ENCODE measurements around the gene SUCO. TPM values are rescaled to one million over a fixed set of nuclear protein-coding genes. Genes with fewer than 3 reads are reported as not detected.

Gene SUCO
- total RNA-seq, 1 experiment from 2014 or later = 22.1 TPM

DNA sequence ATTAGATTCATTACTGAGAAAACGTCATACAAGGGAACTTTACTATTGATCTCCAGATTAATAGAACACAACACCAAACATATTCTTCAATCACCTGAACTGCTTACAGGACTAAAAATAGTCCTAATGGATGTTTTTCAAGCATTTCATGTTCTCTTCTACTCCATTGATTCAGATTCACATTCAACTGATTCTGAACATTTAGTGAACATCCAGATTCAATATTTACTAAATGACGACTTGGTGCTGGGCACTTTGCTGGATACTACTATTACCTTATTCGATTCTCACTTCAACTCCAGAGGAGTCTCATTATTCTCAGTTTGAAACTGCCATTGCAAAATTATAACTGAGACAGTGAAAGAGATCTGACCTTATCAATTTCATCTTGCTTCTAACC lies 18.8 kb upstream of the SUCO start:
- DNase-seq (ENCODE audit: low spot score) = no peak
- in situ Hi-C loops (cut with HindIII; ENCODE audit: low sequenced_read_pairs) = no loop called here

DNA sequence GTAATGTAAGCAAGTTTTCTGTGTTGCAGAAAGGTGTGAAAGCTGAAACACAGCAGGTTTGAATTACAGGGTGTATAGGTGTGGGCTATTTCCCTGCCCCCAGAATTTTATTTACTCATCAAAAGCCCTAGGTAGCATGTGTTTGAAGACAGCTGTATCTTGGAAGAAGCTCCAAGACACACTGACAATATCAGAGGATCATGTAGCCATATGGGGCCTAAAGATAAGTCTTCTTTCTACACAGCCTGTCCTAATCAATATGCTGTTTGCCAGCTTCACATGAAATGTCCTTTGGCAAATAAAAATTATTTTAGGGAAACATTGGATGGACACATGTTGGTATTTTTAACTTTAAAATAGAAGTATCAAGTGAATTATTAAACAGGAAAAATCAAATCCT lies 17.5 kb upstream of the SUCO start:
- in situ Hi-C loops (cut with HindIII; ENCODE audit: low sequenced_read_pairs) = no loop called here
- no peak for DNase-seq (ENCODE audit: low spot score)

- no peak for DNase-seq (ENCODE audit: low spot score)
- in situ Hi-C loops (cut with HindIII; ENCODE audit: low sequenced_read_pairs) = no loop called here
Observed at GRCh38 chr1:172515927-172516326, 17.0 kb upstream of the SUCO start.

DNA sequence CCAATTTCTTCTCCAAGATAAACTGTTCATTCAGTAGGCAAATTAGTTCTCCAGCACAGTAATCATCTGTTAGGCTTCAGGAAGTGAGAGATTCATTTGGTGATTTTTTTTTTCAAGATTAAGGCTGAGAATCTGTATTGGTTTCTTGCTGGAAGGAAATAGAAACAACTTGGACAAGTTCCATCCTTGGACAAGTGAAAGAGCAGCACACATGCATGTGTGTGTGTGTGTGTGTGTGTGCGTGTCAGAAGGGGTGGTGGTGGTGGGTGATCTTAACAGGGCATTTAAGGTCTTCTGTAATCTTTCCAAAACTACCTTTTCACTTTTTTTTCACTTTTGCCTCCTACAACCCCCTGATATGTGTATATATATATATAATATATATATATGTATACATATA lies 15.9 kb upstream of the SUCO start:
- DNase-seq (ENCODE audit: low spot score) = no peak
- in situ Hi-C loops (cut with HindIII; ENCODE audit: low sequenced_read_pairs) = no loop called here

- in situ Hi-C loops (cut with HindIII; ENCODE audit: low sequenced_read_pairs) = no loop called here
- no peak for DNase-seq (ENCODE audit: low spot score)
Observed at GRCh38 chr1:172517545-172517944, 15.4 kb upstream of the SUCO start.

DNA sequence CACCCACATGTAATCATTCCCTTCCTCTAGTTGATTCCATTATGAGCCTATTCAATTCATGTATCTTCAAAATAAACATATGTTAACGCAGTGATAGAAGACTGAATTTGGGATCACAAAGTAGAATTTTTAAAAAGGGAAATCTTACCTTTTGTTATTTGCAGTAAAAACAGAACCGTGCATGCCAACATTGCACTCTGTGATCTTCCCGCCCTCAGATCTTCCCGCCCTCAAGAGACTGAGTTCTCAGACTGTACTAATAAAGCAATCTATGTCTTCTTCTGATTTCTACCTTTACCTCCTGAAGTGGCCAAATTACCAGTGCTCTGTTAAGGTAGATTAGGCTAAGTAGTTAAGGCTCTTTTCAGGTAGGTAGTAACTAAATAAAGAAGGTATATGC lies 3.6 kb upstream of the SUCO start:
- DNase-seq (ENCODE audit: low spot score) = no peak
- in situ Hi-C loops (cut with HindIII; ENCODE audit: low sequenced_read_pairs) = no loop called here

DNA sequence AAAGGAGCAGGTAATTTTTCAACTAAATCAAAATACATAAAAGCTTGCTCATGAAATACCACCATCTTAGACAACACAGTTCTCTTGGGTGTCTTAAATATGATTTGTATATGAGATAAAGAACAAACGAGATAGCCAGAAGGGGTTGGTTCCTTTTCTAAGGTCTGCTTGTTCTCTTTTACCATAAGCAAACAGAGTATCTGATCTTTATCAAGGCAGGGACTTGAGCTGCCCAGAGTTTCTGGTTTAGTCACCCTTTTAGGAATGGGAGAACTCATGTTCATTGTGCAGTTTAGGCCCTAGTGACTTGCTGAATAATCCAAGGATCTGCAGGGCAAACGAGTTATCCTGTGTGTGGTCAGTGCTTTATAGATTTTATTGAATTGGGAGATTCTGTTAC lies 3.0 kb upstream of the SUCO start:
- in situ Hi-C loops (cut with HindIII; ENCODE audit: low sequenced_read_pairs) = no loop called here
- DNase-seq (ENCODE audit: low spot score) = no peak

GRCh38 chr1:172531412-172532182 lies 1.4 kb upstream of the SUCO start:
- in situ Hi-C loops (cut with HindIII; ENCODE audit: low sequenced_read_pairs) = no loop called here

DNA sequence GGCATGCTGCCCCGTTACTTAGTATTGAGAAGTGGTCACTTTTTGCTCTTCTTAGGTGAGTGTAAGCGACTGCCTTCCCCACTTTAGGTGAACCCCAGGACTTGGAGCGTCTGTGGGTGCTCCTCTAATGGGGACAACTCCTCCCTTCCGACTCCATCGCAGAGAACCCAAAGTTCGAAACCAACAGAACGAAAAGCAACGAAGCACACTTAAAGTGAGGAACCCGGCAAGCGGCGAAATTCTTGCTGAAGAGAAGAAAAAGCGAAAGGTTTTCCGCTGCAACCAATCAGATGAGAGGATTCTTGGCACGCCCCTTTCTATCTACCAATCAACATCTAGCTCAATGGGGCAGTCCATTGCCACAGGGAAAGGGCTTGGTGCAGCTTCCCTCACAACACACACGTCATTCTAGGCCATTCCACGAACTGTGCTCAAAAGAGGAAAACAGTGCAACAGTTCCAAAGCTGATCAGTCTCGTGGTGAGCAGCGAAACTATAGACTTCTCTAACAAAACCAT lies 709 bp upstream of the SUCO start:
- DNase-seq (ENCODE audit: low spot score) = peak; percentile 99
- in situ Hi-C loops (cut with HindIII; ENCODE audit: low sequenced_read_pairs) = no loop called here

More at GRCh38 chr1:172531412-172532182, 1.4 kb upstream of the SUCO start:
- DNase-seq (ENCODE audit: low spot score) = no peak

DNA sequence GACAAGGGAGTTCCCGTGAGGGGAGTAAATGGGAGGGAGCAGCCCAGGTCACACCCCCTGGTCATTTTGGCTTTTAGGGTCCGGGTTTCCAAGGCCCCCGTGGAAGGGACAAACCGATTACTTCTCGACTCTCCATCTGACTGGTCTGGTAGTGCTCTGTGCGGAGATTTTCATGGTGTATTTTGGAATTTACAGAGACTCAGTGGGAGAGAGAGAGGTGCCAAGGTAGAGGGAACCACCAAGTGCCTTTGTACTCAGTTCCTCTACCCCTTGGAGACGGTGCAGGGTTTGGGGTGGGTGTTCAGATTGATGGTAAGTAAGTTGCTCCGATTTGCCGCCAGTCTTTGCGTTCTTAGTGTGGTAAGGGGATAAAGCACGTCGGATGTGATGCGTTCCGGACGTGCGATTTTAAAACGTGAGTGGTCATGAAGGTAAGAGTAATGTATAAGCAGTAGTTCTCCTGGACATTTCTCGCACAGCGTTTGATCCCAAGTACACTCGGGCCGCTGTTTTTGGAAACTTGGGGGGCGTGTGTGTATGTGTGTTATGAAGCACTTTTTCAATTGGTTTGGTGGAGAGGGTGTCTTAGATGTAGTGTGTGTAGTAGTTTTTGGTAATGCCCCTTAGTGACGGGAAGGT lies 682 bp downstream of the SUCO start:
- in situ Hi-C loops (cut with HindIII; ENCODE audit: low sequenced_read_pairs) = no loop called here
- DNase-seq (ENCODE audit: low spot score) = peak; percentile 36

DNA sequence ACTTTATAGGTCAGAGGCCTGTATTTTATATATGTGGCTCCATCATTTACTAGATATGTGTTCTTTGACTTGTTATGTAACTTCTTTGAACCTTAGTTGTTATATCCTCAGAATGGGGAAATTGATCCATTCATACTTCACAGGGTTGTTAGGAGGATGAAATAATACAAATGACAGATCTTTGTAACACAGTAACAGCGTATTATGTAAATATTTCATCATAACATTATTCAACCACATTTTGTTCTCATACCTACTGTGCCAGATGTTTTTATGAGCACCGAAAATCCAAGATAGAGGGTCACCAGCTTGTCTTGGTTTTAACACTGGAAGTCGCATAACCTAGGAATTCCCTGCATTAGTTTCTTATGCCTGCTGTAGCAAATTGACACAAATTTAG lies 3.3 kb downstream of the SUCO start:
- DNase-seq (ENCODE audit: low spot score) = no peak
- in situ Hi-C loops (cut with HindIII; ENCODE audit: low sequenced_read_pairs) = no loop called here

DNA sequence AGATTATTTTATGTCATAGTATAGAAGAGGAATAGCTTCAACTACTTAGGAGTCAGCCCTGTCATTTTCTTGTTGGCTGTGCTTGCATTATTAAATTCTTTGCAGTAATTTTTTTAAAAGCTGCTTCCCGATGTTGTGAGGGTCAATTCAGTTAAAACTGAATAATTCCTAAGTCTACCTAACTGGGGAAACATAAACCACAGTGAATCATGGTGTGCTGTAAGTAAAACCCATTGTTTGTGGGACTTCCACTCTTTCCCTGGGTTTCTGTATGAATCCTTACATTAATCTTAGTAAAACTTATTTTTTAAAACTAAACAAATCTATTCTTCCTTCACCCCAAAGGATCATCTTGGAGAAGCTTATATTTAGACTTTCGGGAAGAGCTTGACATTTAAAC lies 4.4 kb downstream of the SUCO start:
- no peak for DNase-seq (ENCODE audit: low spot score)
- in situ Hi-C loops (cut with HindIII; ENCODE audit: low sequenced_read_pairs) = no loop called here

DNA sequence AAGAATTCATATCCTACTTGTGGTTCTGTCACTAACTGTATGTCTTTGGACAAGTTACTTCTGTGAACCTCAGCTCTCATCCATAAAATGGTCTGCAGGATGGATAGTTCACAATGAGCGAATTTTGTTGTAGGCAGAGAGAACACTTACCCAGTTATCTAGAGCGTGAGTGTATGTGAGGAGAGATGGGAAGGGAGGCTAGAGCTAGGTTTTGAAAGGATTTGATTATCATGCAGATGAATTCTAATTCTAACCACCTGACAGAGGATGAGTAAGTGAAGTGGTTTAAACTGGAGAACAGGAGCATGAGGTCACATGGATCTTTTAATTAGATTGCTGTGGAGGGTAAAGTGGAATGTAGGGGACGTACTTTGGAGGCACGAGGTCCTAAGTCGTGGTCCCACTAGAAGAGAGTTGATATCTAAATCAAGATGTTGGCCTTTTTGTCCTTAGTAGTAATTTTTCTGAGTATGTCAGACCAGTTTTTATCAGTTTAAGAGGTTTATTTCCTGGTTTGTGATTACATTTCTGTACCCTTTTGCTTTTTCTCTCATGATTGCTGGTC lies 5.0 kb downstream of the SUCO start:
- in situ Hi-C loops (cut with HindIII; ENCODE audit: low sequenced_read_pairs) = no loop called here
- no peak for DNase-seq (ENCODE audit: low spot score)

- in situ Hi-C loops (cut with HindIII; ENCODE audit: low sequenced_read_pairs) = no loop called here
- DNase-seq (ENCODE audit: low spot score) = no peak
Observed at GRCh38 chr1:172540635-172541034, 7.7 kb downstream of the SUCO start.

- in situ Hi-C loops (cut with HindIII; ENCODE audit: low sequenced_read_pairs) = no loop called here
- no peak for DNase-seq (ENCODE audit: low spot score)
Observed at GRCh38 chr1:172544481-172545104, 11.6 kb downstream of the SUCO start.

DNA sequence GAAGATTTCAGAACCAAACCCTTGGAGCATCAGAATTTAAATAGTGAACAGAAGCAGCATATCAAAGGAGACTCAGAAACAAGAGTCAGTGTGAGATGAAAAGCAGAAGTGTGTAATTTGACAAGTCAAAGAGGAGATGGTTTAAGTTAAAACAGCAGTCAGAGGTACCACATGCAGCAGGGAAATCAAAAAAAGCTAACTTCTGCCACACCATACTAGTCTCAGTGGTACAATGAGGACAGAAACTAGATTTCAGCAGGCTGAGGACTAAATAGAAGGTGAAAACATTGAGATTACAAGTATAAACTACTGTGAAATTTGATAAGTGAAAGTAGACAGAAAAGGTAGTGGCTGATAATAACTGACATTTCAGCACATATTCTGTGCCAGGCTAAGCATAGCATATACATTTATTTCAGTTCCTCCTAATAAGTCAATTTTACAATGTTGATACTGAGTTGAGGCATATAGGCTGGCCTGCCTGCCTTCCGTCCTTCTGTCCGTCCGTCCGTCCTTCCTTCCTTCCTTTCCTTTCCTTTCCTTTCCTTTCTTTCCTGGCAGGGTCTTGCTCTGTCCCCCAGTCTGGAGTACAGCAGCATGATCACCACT lies 12.6 kb downstream of the SUCO start:
- DNase-seq (ENCODE audit: low spot score) = no peak
- in situ Hi-C loops (cut with HindIII; ENCODE audit: low sequenced_read_pairs) = no loop called here

DNA sequence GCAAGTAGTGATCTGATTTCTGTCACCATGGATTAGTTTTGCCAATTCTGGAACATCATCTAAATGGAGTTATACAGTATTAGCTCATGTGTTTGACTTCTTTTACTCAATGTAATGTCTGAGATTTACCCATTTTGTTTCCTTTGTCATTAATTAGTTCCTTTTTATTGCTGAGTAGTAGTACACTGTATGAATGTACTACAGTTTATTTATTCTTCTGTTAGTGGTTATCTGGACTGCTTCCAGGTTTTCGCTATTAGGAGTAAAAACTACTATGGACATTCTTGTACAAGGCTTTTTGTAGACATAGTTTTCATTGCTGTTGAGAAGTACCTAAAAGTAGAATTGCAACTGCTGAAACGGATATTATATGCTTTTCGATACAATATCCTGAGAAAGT lies 14.1 kb downstream of the SUCO start:
- in situ Hi-C loops (cut with HindIII; ENCODE audit: low sequenced_read_pairs) = no loop called here
- no peak for DNase-seq (ENCODE audit: low spot score)

DNA sequence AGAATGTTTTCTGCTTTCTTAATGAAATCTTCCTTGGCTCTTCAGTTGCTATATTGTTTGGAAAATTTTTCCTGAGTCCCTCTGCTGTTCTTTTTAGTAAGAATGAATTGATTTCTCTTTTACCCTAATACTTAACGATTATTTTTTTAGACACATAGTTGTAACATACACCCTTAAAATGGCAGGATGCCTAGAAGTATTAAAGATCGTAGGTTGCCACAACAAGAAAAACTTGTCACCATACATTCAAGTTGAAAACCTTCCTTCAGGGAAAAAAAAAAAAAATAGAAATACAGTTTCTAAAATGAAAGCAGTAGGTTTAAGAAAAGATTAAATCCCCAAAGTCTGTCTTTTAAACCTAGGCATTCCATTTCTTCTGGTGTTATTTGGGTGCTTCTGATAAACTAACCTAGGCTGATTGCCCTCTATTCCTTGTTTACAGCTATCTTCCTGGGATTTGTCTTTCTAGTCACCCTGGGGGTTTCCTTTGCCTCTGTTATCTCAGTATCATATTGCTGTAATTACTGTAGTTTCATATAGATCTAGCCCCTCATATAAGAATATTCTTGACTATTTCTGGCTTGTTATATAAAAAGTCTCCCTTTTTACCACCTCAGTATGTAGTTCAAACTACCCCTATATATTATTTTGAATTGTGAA lies 16.8 kb downstream of the SUCO start:
- no peak for DNase-seq (ENCODE audit: low spot score)
- in situ Hi-C loops (cut with HindIII; ENCODE audit: low sequenced_read_pairs) = no loop called here

DNA sequence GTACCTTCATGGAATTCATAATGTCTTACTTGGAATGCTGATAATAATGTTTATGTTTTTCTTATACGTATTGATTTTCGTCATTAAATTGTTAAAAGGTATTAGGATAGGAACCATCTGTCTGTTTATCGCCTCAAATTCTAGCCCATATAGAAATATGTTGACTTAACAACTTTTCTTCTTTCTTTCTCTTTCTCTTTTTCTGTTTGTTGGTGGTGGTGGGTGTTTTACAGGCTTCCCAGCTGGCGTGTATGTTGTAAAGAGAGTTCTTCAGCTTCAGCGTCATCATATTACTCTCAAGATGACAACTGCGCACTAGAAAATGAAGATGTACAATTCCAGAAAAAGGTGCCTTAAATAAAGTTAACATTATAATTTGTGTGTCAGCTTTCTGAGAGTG lies 18.3 kb downstream of the SUCO start:
- in situ Hi-C loops (cut with HindIII; ENCODE audit: low sequenced_read_pairs) = no loop called here
- no peak for DNase-seq (ENCODE audit: low spot score)
